Measurements from ENCODE around the gene SLC34A3.
A peak's percentile ranks its signal among the peaks of the same experiment; 100 is the strongest.

- TF ChIP-seq EZH2phosphoT487 (IDR thresholded peaks at IDR 0.05; ENCODE audit: borderline replicate concordance, low read depth, low read length) (no peak), CTCF (conservative IDR thresholded peaks at IDR 0.05; ENCODE audit: low read length) (peak; percentile 99)
Measured at GRCh38 chr9:137236238-137236935, 5.7 kb downstream of the SLC34A3 start.
